Nephron (organoid): ENCODE results near the gene GPR119.

Experiments used
- H3K27ac Mint-ChIP-seq, 3 experiments: 2 replicates each; pipeline ENCODE4 v1.8.0; 2020; ENCODE audit warnings: mixed read lengths in 3 of 3, mild to moderate bottlenecking in 2 of 3, moderate library complexity in 1 of 3
- H3K27me3 Mint-ChIP-seq: 2 replicates; pipeline ENCODE4 v1.8.0; 2021; ENCODE audit warnings: low read depth, mild to moderate bottlenecking, moderate library complexity, mixed read lengths
- H3K36me3 Mint-ChIP-seq: 2 replicates; pipeline ENCODE4 v1.8.0; 2020; ENCODE audit warnings: low read depth, mixed read lengths
- H3K4me1 Mint-ChIP-seq: 2 replicates; pipeline ENCODE4 v1.8.0; 2020; ENCODE audit warnings: mixed read lengths
- H3K4me3 Mint-ChIP-seq, 3 experiments: 2 replicates each; pipeline ENCODE4 v1.8.0; 2020; ENCODE audit warnings: mild to moderate bottlenecking in 3 of 3, mixed read lengths in 3 of 3, moderate library complexity in 2 of 3
- H3K9me3 Mint-ChIP-seq: 2 replicates; pipeline ENCODE4 v1.8.0; 2020; ENCODE audit warnings: mixed read lengths
- TF ChIP-seq, protein P1 (sequence below), 3 experiments: fragments of 200-600 bp; sonication (generic); IDR thresholded peaks; one replicate each; pipeline ENCODE4 v1.5.0; 2021; ENCODE audit warnings: antibody characterized with exemption in 3 of 3; ENCODE audit not compliant: unreplicated experiment in 3 of 3

Gene GPR119

DNA sequence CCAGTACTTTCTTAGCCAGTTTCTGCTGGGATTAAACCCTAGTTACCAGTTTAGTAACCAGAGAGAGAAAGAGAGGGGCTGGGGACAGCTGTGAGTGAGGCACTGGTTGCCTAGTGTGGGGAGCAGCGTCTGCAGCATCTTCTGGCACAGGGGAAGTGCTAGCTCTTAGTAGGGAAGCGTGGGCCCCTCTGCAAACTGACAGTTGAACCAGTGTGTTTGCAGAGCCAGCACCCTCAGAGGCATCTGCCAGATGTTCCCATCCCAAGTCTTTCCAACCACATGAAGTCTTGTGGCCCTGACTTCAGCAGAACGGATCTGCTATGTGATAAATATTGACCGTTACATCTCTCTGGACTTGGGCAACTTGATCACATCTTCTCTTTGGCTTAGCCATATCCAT is 31.3 kb upstream of the GPR119 start:
- no peaks in the 10 kb centered on the region for H3K4me1 Mint-ChIP-seq
- H3K36me3 Mint-ChIP-seq, result peaks cover 24% of the 10 kb centered on the region
- no peaks in the 10 kb centered on the region for H3K27me3 Mint-ChIP-seq
- H3K9me3 Mint-ChIP-seq, result no peaks in the 10 kb centered on the region
- TF ChIP-seq, protein P1, sequence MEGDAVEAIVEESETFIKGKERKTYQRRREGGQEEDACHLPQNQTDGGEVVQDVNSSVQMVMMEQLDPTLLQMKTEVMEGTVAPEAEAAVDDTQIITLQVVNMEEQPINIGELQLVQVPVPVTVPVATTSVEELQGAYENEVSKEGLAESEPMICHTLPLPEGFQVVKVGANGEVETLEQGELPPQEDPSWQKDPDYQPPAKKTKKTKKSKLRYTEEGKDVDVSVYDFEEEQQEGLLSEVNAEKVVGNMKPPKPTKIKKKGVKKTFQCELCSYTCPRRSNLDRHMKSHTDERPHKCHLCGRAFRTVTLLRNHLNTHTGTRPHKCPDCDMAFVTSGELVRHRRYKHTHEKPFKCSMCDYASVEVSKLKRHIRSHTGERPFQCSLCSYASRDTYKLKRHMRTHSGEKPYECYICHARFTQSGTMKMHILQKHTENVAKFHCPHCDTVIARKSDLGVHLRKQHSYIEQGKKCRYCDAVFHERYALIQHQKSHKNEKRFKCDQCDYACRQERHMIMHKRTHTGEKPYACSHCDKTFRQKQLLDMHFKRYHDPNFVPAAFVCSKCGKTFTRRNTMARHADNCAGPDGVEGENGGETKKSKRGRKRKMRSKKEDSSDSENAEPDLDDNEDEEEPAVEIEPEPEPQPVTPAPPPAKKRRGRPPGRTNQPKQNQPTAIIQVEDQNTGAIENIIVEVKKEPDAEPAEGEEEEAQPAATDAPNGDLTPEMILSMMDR (IDR thresholded peaks at IDR 0.05; ENCODE audit: unreplicated experiment in 3 of 3), result no peak
- H3K27ac Mint-ChIP-seq, result no peak overlapping the region
- no peak overlapping the region for H3K4me3 Mint-ChIP-seq

DNA sequence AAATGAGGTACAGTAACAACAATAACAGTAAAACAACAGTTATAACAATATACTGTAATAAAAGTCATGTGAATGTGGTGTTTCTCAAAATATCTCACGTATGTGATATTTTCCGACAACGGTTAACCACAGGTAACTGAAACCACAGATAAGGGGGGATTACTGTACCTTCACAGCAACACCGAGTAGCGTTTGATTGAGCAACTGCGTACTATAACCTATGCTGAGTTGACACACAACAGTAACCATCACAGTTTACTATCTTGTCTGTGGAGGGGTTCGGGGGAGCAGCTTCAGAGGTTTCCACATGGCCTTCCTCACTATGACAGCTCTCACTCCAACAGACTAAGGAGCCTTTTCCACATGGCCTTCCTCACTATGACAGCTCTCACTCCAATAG is 29.7 kb upstream of the GPR119 start:
- TF ChIP-seq, protein P1 (IDR thresholded peaks at IDR 0.05; ENCODE audit: unreplicated experiment in 3 of 3), result no peak
- Mint-ChIP-seq H3K4me1 (no peaks in the 10 kb centered on the region), H3K4me3 (no peak overlapping the region), H3K36me3 (peaks cover 38% of the 10 kb centered on the region), H3K9me3 (no peaks in the 10 kb centered on the region), H3K27ac (no peak overlapping the region), H3K27me3 (no peaks in the 10 kb centered on the region)

DNA sequence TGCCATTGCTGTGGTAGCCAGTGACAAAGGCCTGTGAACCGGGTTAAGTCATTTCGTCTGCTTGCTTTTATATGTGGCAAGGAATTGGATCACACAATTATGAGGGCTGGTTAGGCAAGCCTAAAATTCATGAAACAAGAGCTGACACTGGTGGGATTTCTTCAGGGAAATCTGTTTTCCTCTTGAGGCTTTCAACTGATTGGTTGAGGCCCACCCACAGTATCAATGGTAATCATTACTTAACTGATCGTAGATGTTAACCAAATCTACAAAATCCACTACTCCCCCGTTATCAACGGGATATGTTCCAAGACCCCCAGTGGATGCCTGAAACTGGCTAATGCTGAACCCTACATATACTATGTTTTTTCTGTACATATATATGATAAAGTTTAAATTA is 29.3 kb upstream of the GPR119 start:
- peaks cover 40% of the 10 kb centered on the region for H3K36me3 Mint-ChIP-seq
- TF ChIP-seq, protein P1 (IDR thresholded peaks at IDR 0.05; ENCODE audit: unreplicated experiment in 3 of 3), result no peak
- H3K4me1 Mint-ChIP-seq, result no peaks in the 10 kb centered on the region
- no peaks in the 10 kb centered on the region for H3K9me3 Mint-ChIP-seq
- no peak overlapping the region for H3K4me3 Mint-ChIP-seq
- H3K27me3 Mint-ChIP-seq, result no peaks in the 10 kb centered on the region
- no peak overlapping the region for H3K27ac Mint-ChIP-seq

DNA sequence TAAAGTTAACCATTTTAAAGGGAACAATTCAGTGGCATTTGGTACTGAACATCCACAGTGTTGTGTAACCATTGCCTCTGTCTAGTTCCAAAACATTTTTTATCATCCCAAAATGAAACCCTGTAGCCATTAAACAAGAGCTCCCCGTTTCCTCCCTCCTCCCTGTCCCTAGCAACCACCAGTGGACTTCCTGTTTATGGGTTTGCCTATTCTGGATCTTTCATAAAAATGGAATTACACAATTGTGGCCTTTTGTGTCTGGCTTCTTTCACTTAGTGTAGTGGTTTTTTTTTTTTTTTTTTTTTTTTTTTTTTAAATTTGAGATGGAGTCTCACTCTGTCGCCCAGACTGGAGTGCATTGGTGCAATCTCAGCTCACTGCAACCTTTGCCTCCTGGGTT is 27.9 kb upstream of the GPR119 start:
- no peaks in the 10 kb centered on the region for H3K9me3 Mint-ChIP-seq
- H3K4me1 Mint-ChIP-seq, result no peaks in the 10 kb centered on the region
- no peak overlapping the region for H3K27ac Mint-ChIP-seq
- H3K4me3 Mint-ChIP-seq, result no peak overlapping the region
- no peaks in the 10 kb centered on the region for H3K27me3 Mint-ChIP-seq
- H3K36me3 Mint-ChIP-seq, result peaks cover 46% of the 10 kb centered on the region
- TF ChIP-seq, protein P1 (IDR thresholded peaks at IDR 0.05; ENCODE audit: unreplicated experiment in 3 of 3), result no peak

DNA sequence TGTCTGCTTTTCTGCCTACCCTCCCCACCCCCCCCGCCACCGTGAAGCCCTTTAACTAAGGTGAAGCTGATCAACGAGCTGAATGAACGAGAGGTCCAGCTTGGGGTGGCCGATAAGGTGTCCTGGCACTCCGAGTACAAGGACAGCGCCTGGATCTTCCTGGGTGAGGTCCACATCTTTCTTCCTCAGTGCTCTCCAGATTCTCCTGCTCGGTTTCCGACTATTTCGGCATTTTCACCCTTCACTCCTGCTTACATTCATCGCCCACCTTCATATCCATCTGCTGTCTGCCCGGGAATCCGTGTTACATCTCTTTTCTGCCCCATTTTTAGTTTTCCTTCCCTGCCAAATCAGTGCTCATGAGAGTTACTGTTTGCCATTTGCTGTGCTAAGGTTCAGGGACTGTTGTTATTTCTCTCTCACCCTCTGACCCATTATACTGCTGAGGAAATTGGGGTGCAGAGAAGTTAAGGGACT is 16.8 kb upstream of the GPR119 start:
- Mint-ChIP-seq H3K27me3 (peaks cover 3% of the 10 kb centered on the region), H3K36me3 (peaks cover 13% of the 10 kb centered on the region), H3K9me3 (no peaks in the 10 kb centered on the region), H3K27ac (peak overlapping the region; percentile 9 to 81 (median 20)), H3K4me3 (peak overlapping the region; percentile 86 to 92 (median 91)), H3K4me1 (no peaks in the 10 kb centered on the region)
- TF ChIP-seq, protein P1 (IDR thresholded peaks at IDR 0.05; ENCODE audit: unreplicated experiment in 3 of 3), result no peak

DNA sequence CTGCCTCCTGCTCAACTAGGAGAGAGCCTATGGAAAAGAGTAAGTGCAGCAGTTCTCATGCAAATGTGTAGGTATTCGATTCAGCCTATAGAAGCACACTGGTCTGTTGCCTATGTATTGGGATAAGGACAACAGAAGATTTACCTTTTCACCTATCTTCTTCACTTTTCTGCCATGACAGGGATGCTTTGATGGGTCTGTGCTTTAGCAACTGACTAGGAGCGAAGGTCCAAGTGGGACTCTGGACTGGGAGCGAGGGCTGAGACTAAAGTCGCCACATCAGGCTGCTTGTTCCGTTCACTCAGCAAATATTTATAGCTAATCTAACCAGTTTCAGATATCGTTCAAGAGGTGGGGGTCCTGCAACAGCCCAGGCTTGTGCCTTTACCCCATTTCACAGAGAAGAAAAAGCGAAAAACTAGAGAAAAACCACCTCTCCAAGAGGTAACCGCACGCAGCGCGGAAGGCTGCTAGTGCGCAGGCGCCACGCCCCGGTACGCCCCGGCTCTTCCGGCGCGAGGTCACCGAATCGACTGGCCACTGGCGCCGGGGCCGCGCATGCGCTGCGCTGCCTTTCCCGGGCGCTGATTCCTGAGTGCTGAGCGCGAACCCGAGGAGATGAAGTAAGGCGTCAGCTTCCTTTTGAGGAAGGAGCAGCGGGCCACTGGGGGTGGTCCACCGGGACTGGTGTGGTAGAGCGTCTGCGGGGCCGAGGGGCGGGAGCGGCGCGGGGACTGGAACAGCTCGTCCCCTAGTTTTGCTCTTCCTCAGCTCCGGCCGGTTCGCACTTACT is 16.1 kb upstream of the GPR119 start, which contains the start of gene RBMX2:
TSS of gene RBMX2 (plus strand) at position 573 of the 793 bp plus-strand sequence. CDS start at position 619, 46 bp downstream.
- H3K27ac Mint-ChIP-seq, result peak within 1 kb of the TSS; percentile 78 to 97 (median 88)
- no peaks in the 10 kb centered on the region for H3K4me1 Mint-ChIP-seq
- H3K27me3 Mint-ChIP-seq, result peaks cover 3% of the 10 kb centered on the region
- no peaks in the 10 kb centered on the region for H3K9me3 Mint-ChIP-seq
- peak within 1 kb of the TSS; percentile 86 to 92 (median 91) for H3K4me3 Mint-ChIP-seq
- TF ChIP-seq, protein P1 (IDR thresholded peaks at IDR 0.05; ENCODE audit: unreplicated experiment in 3 of 3), result no peak
- peaks cover 13% of the 10 kb centered on the region for H3K36me3 Mint-ChIP-seq
